Ureter (tissue), 1 donor: Measurements from ENCODE around the gene CTSE. TPM values are rescaled to one million over a fixed set of nuclear protein-coding genes. Genes with fewer than 3 reads are reported as not detected.
A peak's percentile ranks its signal among the peaks of the same experiment; 100 is the strongest.

Experiments
- DNase-seq: peaks from one replicate; pipeline ENCODE4 v3.0.0-alpha.2; 2020; ENCODE audit warnings: low spot score
- total RNA-seq: library from RNA; stranded (reverse); gene quantifications from one replicate; pipeline ENCODE4 v1.2.4, GENCODE V29; 2023
- donor health status: DM: yes; HTN: yes; CAD: no.

The CTSE gene
- total RNA-seq, 1 donor from 2014 or later, result 25.3 TPM

DNA sequence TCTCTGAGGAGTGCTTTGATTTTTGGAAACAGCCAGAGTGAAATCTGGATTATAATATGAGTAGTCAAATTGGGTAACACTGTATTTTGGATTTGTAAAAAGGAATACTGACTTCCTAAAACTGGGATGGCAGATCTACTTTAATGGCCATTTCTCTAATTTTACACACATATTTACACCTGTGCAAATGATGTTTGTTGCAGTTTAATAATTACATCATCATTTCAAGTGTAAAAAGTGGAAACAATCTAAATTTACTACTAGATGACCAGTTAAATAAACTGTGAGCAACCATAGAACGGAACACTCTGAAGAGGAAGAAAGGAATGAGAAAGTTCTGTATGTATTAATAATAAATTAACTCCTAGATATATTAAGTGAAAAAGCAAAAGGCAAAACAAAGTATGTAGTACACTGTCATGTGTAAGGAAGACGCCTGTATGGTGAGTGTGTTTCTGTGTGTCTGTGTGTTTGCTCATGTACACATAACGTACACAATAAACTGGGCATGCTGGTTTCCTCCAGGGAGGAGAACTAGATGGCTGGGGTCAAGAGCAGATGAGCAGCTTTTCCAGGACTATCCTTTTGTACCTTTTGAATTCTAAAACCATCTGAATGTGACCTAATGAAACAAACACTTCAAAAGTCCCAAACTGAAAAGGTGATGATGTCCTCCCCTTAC is 26.4 kb upstream of the CTSE start:
- DNase-seq, result no peak

DNA sequence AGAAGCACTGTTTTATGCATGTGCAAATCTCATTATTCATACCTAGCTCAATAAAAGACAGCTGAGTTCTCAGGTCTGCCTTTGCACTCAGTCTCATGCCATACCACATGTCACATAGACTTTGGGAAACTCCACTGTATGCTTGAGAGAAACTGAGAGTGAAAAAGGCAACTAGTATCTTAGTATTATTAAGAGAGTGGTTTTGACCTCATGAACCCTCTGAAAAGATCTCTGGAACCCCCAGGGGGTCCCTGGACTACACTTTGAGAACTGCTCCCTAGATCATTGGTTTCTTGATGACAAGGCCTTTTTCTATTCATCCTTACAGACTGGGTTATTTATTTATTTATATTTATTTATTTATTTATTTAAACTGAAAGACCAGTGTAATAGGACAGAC is 25.6 kb upstream of the CTSE start:
- no peak for DNase-seq

DNA sequence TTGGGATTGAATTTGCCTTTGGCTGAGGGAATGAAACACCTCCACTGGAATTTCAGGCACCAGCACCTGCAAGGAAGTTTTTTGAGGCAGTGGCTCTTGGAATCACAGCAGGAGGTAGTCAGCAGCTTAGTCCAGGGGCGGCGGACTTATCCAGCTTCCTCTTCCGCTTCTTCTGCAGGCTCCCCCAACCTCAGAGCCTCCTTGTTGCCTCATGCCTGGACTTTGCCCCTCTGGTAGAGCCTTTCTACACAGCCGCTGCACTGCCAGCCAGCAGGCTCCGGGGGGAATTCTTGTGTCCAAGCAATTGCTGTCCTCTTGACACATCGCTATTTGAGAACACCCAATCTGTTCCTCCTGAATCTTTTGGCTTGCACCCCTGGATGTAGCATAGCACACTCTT is 24.9 kb upstream of the CTSE start:
- DNase-seq, result no peak

DNA sequence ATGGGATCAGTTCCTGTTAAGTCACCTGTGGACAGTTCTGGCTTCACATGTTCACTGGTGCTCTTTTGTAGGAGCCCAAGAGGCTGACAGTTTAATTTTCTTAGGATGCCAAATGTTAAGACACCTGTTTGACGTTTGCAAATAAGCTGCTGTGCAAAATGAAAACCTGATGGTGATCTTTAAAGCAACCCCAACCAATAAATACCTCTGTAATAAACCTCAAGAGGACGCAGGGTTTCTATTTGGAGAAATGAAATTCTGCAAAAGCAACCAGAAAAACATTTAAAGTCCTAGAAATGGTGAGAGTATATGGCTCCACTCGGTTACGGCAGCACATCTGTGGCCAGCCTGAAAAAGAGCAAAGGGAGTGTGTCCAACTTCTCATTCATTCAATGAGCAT is 23.6 kb upstream of the CTSE start:
- DNase-seq, result no peak

DNA sequence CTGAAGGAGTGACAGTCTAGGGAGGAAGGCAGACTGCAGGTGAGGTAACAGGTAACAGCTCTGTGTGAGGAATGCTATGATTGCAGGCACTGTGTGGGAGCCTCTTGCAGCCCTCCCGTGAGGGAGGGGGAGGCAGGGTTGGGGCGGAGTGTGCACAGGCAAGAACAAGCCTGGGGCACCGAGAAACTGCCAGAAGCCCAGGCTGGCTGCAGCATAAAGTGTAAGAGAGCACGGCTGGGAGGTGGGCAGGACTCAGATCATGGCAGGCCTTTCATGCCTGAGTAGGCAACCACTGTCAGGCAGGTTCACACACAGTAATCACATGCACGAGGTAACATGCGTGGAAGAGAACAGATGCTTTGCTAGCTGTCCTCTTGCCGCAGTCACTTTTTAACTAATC is 17.9 kb upstream of the CTSE start:
- no peak for DNase-seq

DNA sequence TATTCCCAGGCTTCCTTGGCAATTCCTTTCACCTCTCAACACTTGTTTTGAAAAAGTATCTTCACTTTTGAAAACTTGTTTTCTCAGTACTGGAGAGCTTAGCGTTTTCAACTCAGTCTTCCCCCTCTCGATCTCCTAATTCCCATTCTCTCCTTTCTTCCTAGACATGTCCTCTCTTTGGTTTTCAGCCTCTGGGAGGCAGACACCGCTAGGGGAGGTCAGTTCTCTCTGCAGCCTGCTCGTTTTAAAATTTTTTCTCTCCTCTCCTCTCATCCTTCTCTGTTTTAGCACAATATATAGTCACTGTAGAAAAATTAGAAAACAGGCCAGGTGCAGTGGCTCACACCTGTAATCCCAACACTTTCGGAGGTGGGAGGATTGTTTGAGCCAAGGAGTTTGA is 16.6 kb upstream of the CTSE start:
- no peak for DNase-seq

DNA sequence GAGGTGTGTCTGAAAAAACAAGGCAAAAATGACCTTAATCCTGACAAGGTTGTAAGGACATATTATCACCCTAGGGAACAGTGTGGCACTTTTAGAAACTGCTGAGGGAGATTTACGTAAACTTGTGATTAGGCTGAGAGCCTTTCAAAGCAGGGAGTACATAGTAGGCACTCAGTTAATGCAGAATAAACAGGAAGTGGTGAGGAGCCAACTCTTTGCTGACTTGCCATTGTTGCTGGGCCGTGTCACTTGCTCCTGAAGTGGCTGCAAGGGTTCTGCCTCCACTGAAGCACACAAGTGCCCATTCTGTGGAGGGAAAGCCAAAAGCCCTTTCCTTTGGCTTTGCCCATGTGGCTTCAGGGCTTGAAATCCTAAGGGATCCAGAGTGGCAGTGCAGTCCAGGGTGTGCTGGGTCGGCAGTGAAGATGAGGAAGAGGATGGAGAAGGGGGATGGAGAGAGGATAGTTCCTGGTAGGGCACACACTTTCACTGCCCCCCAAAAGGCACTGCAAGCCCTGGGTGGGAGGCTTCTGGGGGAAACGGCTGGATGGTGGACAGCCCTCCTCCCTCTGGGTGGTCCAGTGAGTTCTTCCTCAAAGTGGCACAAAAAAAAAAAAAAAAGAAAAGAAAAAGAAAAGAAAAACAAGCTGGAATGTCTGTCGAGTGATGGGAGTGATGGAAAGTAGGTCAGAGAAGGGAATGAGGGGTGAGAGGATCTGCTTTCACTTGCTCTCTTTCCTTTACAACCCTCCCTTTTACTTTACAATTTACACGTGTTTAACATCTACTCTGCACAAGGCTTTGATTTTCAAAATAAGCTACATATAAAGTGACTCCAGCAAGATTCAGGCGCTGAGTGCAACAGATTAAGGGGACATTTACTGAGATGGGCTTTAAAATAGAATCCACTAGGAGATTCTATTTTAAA is 15.6 kb upstream of the CTSE start:
- no peak for DNase-seq

DNA sequence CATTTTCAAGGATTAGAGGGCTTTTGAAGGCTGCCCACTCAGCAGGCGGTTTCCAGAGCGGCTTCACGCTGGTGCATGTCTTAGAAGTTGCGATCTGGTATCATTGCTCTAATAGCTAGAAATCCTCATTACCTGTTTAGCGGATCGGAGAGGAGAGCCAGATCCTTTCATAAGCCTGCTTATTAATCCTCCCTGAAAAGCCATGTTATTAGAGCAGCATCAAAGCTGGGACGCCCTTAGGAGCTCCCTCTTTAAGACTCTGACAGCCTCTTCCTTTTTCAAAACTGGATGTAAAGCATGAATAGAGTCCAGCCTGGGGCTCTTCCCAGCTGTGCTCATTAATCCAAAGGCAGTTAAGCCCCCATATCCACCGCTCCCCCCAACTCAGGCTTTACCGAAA is 13.9 kb upstream of the CTSE start:
- DNase-seq, result no peak

DNA sequence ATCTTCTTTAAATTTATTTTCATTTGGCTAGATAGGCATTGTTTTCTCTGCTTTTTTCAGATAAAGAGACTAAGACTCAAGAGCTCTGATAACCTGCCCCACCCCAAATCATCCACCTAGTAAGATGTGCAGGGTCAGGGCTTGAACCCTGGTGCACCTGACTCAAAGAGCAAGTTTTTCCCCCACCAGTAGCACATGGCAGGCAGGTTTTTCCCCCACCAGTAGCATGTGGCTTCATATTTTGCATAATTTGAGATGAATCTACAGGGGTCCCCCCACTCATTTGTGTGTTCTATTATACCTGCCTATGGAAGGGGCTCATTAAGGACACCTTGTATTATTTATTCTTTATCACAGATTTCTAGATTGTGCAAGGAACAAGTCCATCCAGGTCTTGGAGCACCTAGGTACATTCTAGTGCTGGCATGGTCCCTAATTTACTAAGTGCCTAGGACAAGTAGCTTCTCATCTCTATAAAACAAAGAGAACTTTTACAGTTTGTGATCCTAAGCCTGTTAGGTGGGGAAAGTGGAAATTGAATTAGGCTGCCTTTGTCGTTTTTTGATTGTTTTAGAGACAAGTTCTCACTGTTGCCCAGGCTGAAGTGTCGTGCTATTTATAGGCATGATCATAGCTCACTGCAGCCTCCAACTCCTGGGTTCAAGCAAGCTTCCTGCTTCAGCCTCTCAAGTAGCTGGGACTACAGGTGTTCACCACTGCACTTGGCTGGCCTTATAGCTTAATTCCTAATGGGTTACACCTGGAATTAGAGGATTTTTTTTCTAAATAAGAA is 13.2 kb upstream of the CTSE start:
- DNase-seq, result no peak

DNA sequence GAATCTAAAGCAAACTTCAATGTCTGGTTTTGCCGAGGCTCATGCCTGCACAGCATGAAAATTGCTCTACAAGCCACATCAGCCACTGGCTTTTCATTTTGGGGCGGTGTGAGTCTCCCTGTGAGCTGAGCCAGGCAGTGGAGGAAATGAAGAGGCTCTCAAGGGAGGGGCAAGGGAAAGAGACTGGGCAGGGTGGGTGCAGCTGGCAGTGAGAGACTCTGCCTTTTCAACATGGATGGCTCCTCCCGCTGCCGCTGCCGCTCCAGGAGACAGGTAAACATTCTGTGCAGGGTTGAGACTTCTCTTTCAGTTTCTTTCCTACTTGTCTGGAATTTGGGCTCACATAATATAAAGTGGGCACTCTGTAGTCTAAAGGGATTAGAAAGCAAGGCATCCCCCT is 11.3 kb upstream of the CTSE start:
- no peak for DNase-seq

DNA sequence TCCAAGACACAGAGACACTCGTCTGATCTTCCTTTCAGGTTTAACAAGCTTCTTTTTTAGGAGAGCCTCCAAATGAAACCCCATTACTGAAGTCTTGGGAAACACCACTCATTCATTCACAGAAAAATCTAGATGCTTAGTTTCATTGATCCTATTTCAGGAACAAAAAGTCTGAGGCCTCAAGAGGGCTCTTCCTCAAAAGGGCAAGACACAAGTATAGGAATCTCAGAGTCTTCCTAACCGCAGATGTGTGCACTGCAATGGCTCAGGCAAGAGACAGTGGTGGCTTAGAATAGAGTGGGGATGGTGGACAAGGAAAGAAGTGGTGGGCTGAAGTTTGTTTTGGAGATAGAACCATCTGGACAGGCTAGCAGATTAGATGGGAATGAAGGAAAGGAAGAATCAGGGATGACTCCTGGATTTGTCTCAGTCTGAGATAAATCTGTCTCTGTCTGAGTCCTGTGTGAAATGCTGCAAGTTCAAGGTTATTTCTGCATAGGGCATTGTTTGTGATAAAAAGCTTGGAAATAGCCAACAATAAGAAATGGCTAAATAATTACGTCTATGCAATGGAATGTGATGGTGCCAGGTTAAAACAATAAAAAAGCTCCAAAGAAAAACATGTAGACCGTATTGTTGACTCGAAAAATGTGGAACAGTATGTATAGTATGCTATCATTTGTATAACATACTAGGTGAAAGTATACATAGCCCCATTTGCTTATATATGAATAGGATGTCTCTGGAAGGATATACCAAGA is 8.9 kb upstream of the CTSE start:
- DNase-seq, result no peak

DNA sequence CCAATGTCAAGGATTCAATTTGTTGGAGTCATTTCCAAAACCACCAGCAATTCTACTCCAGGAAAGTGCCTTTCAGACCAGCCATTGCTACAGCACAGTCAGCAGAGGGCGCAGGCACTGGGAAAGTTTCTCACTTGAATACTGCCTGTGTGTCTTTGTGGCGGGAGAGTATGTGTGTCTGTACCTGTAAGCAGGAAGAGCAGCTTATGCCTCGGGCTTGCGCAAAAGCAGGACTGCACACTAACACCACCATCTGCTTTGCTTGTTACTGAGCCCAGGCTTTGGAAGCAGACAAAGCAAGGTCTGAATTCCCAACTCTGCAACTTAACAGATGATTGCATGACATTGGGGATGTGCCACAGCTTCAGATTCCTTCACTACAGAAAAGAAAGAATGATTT is 7.0 kb upstream of the CTSE start:
- DNase-seq, result peak; percentile 82

DNA sequence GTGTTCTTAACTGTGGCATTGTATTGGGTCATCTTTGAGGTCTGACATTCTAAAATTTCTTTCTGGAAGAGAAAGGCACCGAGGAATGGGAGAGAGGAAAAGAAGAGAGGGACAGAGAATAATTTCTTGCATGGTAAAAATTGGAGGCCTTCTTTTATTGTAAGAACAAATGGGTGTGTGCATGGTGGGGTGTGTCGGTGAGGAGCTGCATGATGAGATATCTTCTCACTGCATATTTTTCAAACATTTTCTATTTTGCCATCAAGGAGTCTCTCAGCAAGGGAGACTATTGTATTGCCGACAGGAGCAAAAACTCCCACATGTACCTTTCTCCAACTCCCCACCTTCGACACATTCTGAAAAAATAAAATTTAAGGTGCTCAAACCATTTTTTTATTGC is 6.5 kb upstream of the CTSE start:
- DNase-seq, result no peak

DNA sequence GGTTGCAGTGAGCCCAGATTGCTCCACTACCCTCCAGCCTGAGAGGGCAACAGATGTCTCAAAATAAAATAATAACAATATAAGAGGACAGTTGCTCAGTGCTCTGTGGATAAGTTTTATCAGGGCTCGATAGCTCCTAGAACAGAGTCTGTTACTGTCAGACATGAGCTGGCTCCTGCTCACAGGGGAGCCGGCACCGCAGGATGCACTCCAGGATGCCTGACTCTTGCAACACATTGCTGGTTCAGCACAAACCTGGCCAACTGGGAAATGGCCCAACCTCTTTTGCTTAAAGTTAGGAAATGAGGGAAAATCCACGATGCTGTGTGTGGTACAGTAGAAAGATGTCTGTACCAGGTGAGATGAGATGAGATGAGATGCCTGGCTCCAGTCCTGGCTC is 5.8 kb upstream of the CTSE start:
- DNase-seq, result no peak

DNA sequence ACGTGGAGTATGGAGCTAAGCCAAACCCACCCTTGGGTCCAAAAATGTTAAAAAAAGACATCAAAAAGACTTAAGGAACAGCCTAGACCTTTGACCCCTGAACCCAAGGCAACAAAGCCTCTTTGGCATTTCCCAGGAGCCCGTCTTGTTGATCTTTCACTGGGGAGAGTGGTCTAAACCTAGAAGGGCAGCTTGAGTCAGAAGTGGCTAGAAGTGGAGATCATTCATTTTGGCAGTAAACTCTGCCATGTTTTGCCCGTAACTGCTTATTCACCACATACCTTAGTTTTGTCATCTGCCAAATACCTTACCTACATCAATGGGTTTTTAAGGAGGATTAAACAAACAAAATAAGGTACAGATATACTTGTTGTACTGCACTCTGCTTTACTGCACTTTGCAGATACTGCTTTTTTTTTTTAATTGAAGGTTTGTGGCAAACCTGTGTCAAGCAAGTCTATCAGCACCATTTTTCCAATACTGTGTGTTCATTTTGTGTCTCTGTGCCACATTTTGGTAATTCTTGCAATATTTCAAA is 1.7 kb upstream of the CTSE start:
- DNase-seq, result no peak

DNA sequence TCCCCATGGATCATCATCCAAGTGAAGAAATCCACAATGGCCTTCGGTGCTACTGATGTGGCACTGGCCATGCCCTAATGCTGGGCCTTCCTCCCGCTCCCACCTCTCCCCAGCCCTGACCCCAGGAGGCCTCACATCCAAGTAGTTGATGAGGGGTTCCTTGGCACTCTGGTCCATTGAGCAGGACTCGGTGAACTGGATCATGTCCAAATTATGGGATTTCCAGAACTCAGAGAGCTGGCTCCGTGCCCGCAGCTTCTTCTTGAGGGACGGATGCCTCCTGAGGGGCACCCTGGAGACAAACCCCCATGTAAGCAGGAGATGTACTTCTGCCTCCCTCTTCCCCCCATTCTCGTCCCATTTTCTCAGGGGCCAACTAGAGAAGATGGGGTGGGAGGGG is 929 bp downstream of the CTSE start:
- DNase-seq, result no peak

DNA sequence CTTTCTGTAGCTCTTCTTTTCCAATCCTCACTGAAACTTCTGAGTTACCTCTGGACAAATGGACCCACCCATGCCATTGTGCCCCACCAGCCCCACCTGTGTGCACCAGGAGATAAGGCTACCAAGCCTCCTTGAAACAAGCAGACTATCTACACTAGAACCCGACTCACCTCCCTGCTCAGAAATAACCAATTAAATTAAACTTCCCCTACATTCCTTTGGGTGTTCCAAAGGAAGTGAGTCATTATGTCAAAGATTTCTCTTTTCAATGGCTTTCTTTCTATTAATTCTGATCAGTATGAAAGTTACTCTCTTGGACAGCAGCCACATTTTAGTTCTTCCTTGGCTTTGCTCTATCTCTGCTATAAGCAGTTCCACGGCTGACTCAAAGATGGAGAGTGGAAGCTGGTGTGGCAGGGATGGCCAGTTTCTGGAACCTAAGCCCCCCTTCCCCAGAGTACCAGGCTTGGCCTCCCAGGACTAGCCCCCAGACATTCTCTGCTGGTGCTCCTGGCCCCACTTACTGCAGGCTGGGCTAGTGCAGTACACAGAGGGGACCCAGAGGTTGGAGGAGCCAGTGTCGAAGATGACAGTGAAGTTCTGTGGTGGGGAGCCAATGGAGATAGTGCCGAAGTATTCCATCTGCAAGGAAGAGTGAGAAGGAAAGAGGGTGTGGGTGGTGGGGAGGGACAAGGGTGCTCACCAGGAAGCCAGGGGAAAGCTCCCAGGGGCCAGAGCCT is 1.9 kb downstream of the CTSE start:
- no peak for DNase-seq

DNA sequence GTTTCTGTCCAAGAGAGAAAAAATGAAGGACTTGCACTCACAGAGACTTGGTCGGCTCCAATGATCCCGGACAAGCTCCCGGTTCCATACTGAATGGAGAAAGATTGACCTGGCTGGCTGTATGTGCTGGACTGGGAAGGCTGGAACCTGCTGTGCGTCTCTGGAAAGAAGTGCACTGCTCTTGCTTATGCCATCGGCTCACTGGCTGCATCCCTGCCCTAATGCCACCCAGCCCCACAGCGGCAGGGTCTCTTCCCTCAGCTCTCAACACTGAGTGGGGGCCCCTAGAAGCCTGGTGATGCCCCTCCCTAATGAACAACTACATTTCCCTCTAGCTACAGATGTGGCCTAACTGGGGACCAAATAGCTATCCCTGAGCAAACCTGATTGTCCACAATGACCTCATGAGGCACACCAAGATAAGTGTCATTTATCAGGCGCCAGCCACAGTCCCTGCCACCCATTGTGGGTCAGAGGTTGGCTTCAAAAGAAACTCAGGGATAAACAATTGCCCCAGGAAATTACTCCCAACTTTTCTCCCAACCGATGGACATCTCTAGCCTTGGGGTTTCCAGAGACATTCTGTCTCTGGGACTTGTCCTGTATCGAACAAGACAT is 2.6 kb downstream of the CTSE start:
- no peak for DNase-seq

DNA sequence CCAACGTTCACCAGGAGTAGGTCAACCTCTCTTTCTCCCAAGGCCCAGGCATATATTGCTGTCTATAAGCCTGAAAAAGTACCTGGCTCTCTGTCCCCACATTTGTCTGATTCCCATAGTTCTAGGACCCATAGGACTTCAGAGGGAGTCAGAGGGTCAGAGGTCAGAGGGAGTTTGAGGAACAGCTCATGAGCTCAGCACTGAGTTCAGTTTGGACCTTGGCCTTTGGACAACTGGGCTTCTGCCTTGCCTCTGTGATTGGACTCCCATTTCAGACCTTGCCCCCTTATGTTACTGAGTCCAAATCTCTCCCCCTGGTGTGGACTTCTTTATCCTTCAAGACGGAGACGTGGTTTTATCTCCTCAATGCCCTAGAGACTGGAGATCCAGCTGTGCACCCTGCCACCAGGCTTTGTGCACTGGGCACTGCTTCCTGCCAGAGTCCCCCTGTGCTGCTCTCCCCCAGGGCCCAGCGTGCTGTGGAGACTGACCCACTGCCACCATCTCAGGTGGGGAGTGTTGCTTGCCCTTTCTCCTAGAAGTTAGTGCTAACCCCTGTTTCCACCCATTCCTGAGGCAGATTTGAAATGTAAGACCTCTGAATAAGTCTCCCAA is 3.2 kb downstream of the CTSE start:
- no peak for DNase-seq

DNA sequence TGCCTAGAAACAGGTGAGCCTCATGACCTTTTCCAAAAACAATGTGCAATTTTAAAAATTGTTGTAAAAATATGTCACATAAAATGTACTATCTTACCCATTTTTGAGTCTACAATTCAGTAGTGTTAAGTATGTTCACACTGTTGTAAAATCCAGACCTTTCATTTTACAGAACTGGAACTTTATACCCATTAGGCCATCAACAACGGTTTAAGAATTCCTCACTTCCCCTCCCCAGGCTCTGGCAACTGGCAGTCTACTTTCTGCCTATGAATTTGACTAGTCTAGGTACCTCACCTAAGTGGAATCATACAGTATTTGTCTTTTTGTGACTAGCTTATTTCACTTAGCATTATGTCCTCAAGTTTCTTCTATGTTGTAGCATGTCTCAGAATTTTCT is 8.6 kb downstream of the CTSE start:
- no peak for DNase-seq
